Measurements from ENCODE around the gene NAV3. TPM values are rescaled to one million over a fixed set of nuclear protein-coding genes. Genes with fewer than 3 reads are reported as not detected.

NAV3 gene
- total RNA-seq, 1 experiment from 2014 or later: 9.6 TPM

GRCh38 chr12:77992760-77993159 lies 162.1 kb downstream of the NAV3 start:
- no peak for DNase-seq (ENCODE audit: low spot score)

- DNase-seq (ENCODE audit: low spot score): no peak
Observed at GRCh38 chr12:77993658-77994057, 163.0 kb downstream of the NAV3 start.

GRCh38 chr12:77995436-77996167 lies 164.9 kb downstream of the NAV3 start:
- DNase-seq (ENCODE audit: low spot score): peak; percentile 5

- DNase-seq (ENCODE audit: low spot score): no peak
Observed at GRCh38 chr12:77996670-77997069, 166.0 kb downstream of the NAV3 start.

- no peak for DNase-seq (ENCODE audit: low spot score)
Observed at GRCh38 chr12:77998236-77998786, 167.6 kb downstream of the NAV3 start.

GRCh38 chr12:77999074-77999715 lies 168.5 kb downstream of the NAV3 start:
- no peak for DNase-seq (ENCODE audit: low spot score)

GRCh38 chr12:78002878-78003277 lies 172.2 kb downstream of the NAV3 start:
- DNase-seq (ENCODE audit: low spot score): peak; percentile 11

- DNase-seq (ENCODE audit: low spot score): no peak
Observed at GRCh38 chr12:78004249-78005093, 173.8 kb downstream of the NAV3 start.

- DNase-seq (ENCODE audit: low spot score): no peak
Observed at GRCh38 chr12:78005094-78005492, 174.4 kb downstream of the NAV3 start.

GRCh38 chr12:78007173-78007572 lies 176.5 kb downstream of the NAV3 start:
- DNase-seq (ENCODE audit: low spot score): no peak

- DNase-seq (ENCODE audit: low spot score): no peak
Observed at GRCh38 chr12:78009031-78009430, 178.3 kb downstream of the NAV3 start.

- DNase-seq (ENCODE audit: low spot score): no peak
Observed at GRCh38 chr12:78018171-78018910, 187.6 kb downstream of the NAV3 start.

- DNase-seq (ENCODE audit: low spot score): no peak
Observed at GRCh38 chr12:78018939-78019338, 188.2 kb downstream of the NAV3 start.

GRCh38 chr12:78028426-78028825 lies 197.7 kb downstream of the NAV3 start:
- no peak for DNase-seq (ENCODE audit: low spot score)

- DNase-seq (ENCODE audit: low spot score): no peak
Observed at GRCh38 chr12:78034025-78034424, 203.3 kb downstream of the NAV3 start.

- DNase-seq (ENCODE audit: low spot score): no peak
Observed at GRCh38 chr12:78035901-78036606, 205.4 kb downstream of the NAV3 start.

GRCh38 chr12:78036874-78037273 lies 206.2 kb downstream of the NAV3 start:
- DNase-seq (ENCODE audit: low spot score): no peak

GRCh38 chr12:78037707-78038106 lies 207.0 kb downstream of the NAV3 start:
- no peak for DNase-seq (ENCODE audit: low spot score)

- no peak for DNase-seq (ENCODE audit: low spot score)
Observed at GRCh38 chr12:78038541-78038940, 207.8 kb downstream of the NAV3 start.

- DNase-seq (ENCODE audit: low spot score): no peak
Observed at GRCh38 chr12:78038986-78039385, 208.3 kb downstream of the NAV3 start.

- DNase-seq (ENCODE audit: low spot score): no peak
Observed at GRCh38 chr12:78040111-78040510, 209.4 kb downstream of the NAV3 start.
